ENCODE measurements around the gene PATL2.
"Not testable (repeated sequence)": the region's sequence is repeated elsewhere in the genome, so short reads cannot be mapped to it uniquely, and the experiment has no call there.

PATL2 gene

DNA sequence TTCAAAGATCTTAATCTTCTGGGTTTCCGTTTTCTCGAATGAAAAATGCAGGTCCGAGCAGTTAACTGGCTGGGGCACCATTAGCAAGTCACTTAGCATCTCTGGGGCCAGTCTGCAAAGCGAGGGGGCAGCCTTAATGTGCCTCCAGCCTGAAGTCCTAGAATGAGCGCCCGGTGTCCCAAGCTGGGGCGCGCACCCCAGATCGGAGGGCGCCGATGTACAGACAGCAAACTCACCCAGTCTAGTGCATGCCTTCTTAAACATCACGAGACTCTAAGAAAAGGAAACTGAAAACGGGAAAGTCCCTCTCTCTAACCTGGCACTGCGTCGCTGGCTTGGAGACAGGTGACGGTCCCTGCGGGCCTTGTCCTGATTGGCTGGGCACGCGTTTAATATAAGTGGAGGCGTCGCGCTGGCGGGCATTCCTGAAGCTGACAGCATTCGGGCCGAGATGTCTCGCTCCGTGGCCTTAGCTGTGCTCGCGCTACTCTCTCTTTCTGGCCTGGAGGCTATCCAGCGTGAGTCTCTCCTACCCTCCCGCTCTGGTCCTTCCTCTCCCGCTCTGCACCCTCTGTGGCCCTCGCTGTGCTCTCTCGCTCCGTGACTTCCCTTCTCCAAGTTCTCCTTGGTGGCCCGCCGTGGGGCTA is at the start of gene PATL2, which contains the start of gene B2M:
Gene PATL2 (minus strand): TSS at position 228 of the 647 bp plus-strand sequence. CDS start 34,833 bp downstream, outside the sequence.
Gene B2M (plus strand): TSS at position 422 of the 647 bp plus-strand sequence. CDS start 30 bp downstream, at position 452.
- peak; percentile 89 for FAIRE-seq

DNA sequence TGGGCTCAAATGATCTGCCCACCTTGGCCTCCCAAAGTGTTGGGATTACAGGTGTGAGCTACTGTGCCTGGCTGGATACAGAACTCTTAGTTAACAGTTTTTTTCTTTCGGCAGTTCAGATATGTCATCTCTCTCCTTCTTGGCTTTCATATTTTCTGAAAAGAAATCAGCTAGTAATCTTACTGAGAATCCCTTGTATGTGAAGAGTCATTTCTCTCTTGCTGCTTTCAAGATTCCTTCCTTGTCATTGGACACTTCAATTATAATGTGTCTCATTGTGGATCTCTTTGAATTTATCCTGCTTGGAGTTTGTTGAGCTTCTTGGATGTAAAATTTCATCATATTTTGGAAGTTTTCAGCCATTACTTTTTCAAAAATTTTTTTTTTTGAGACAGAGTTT is 42.2 kb upstream of the PATL2 start:
- no peak for FAIRE-seq

DNA sequence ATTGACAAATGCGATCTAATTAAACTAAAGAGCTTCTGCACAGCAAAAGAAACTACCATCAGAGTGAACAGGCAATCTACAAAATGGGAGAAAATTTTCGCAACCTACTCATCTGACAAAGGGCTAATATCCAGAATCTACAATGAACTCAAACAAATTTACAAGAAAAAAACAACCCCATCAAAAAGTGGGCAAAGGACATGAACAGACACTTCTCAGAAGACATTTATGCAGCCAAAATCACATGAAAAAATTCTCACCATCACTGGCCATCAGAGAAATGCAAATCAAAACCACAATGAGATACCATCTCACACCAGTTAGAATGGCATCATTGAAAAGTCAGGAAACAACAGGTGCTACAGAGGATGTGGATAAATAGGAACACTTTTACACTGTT is 32.3 kb upstream of the PATL2 start:
- not testable (repeated sequence) for FAIRE-seq

DNA sequence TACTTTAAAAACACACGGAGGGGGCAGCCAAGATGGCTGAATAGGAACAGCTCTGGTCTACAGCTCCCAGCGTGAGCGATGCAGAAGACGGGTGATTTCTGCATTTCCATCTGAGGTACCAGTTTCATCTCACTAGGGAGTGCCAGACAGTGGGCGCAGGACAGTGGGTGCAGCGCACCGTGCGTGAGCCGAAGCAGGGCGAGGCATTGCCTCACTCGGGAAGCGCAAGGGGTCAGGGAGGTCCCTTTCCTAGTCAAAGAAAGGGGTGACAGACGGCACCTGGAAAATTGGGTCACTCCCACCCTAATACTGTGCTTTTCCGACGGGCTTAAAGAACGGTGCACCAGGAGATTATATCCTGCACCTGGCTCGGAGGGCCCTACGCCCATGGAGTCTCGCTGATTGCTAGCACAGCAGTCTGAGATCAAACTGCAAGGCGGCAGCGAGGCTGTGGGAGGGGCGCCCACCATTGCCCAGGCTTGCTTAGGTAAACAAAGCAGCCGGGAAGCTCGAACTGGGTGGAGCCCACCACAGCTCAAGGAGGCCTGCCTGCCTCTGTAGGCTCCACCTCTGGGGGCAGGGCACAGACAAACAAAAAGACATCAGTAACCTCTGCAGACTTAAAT is 28.2 kb upstream of the PATL2 start:
- not testable (repeated sequence) for FAIRE-seq

DNA sequence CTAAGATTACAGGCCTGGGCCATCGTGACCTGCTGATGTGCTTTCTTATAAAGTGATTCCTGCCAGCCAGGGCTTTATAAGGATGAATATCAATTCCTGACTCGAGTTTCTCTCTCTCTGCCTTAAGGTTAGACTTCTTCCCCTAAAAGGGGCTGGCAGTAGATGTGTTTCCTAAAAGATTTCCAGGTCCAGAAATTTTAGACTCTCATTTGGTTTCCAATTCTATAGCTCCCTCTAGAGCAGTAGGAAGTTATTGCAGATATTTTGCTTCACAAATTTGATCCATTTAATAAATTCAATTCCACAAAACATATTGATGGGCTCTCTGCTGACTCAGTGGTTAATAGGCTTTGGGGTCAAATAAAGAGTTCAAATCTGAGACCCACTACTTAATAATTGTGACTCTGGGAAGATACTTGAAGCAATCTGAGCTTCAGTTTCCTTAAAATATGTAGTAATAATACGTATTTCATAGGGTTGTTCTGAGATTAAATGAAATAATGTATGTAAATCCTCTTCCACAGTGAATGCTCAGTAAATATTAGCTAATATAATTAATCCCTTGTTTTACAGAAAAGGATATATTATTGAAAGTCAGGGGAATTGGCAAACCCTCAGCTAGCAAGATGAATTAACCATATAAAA is 27.3 kb upstream of the PATL2 start:
- FAIRE-seq = peak; percentile 83

DNA sequence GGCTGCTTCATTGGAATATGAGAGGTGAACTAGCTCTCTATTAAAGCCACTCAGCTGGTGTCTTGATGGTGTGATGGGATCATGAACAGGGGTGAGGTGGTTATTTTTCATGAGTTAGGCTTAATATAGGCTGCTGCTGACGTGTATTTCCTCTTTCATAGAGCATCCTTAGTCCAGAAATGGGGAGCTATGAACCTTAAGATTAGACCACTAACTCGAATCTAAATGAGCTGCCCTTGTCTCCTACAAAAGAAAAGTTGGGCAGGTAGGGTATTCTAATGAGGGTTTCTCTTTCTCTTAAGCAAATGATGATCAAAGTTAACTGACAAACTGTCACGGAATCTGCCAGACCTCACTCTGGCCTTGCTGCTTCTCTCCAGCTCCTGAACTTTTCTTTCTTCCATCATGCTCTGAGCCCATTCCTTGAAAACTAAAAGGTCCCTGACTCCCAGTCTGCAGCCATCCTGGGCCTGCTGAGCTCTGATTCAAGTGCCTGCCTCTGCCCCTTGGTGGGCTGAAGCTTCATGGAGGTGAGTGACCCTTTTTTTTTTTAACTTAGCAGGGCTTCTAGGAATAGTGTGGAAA is 25.1 kb upstream of the PATL2 start, which contains the start of gene TRIM69:
Gene TRIM69 (plus strand): TSS at position 348 of the 585 bp plus-strand sequence. CDS start 177 bp downstream, at position 525.
- FAIRE-seq = no peak

DNA sequence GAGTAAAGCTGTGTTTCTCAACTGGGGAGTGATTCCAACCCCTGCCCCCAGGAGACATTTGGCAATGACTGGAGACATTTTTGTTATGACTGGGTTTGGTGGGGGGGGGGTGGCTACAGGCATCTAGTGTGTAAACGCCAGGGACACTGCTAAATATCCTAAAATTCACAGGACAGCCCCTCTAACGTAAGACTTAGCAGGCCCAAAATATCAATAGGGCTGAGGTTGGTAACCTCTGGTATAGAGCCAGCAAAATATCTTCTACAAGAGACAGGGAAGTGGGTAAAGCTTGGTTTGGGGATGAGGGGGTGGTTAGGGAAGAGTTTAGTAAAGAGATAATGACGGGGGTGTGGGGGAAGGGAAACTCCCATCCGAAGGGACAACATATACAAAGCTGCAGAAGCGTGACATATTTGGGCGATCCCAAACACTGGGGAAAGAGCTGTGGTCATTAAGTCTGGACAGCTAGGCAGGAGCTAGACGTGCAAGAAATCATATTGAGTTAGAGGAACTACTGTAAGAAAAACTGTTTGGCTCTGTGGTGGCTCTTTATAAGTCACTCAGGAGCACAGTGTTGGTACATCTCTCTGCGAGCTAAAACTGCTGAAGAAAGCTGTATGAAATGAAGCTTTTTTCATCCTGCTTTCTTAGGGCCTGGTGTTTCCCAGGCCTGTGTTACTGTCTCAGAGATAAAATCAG is 24.5 kb upstream of the PATL2 start:
- no peak for FAIRE-seq

DNA sequence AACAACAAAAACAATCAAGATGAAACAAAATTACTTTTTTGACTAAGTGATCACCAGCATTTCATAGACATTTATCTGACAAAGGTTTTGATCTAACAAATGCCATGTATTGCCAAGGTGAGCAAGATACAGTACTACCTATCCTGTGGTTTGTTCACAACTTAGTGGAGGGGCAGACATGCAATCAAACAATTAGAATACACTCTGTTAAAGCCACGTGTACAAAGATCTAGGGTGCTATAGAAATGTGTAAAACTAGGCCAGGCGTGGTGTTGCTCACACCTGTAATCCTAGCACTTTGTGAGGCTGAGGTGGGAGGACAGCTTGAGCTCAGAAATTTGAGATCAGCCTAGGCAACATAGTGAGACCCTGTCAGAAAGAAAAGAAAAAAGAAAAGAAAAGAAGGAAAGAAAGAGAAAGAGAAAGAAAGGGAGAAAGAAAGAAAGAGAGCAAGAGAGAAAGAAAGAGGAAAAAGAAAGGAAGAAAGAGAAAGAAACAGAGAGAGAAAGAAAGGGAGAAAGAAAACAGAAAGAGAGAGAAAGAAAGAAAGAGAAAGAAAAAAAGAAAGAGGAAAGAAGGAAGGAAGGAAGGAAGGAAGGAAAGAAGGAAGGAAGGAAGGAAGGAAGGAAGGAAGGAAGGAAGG is 23.8 kb upstream of the PATL2 start:
- FAIRE-seq = no peak

DNA sequence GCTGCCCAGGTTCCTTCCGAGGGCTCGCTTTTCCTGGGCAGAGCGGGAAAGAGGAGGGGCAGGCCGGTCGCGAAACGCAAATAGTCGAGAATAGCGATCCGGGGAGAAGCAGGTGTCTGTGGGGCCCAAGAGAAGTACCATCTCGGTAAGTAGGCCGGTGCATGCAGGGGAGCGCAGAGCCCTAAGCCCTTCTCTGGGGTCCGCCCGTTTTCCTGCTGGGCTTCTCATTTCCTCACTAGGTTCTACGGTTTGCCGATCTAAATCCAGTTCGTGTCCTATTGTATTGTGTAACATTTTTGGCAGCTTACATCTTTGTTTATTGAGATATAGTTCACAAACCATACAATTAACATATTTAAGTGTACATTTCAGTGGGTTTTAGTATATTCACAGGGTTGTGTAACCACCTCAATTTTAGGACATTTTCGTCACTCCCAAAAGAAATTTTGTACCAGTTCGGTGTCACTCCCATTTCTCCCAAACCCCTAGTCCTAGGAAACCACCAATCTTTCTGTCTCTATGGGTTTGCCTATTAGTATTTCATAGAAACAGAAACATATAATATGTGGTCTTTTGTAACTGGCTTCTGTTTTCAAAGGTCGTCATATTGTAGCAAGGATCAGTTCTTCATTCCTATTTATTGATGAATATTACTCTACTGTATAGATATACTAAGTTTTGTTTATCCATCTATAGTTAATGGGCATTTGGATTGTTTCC is 18.4 kb upstream of the PATL2 start:
- FAIRE-seq = no peak

DNA sequence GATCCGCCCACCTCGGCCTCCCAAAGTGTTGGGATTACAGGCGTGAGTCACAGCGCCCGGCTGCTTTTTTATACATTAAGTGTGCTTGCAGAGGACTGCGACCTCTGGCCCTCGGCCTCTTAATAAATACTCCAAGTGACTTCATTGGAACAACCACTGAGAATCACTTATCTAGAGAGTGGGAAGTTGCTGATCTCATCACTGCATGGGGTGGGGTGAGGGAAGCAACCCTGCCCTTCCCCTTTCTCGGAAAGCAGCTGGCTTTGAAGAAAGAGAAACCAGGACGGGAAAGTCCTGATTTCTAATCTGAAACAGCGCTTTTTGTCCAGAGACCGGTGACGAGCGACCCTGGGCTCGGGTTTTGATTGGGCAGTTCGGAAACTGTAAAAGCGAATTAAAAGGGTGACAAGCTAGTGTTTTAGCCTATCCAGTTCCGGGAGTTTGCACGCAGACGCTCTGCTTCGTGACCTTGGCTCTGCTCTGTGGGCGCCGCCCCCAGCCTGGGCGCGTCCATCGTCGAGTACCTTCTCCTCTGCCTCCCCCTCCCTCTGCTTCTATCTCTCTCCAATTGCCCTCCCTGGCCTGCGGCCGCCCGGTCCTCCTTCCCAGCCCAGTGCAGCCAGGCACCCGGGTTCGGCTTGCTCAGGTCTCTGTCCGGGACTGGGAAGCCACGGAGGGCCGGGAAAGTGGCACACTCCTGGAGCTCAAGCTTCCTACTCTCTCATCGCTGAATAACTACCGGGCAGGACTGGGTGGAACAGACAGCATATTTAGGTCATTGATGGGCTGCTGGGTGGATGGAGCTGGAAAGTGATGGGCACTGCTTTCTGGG is 17.7 kb upstream of the PATL2 start:
- peak; percentile 99 for FAIRE-seq

DNA sequence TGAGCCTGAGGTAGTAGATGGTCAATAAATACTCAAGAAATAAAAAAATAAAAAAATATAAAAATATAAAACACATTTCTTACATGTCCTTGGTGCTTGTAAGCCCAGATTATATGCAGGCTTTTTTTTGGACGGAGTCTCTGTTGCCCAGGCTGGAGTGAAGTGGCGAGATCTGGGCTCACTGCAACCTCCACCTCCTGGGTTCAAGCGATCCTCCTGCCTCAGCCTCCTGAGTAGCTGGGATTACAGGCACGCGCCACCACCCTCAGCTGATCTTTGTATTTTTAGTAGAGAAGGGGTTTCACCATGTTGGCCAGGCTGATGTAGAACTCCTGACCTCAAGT is 17.1 kb upstream of the PATL2 start:
- FAIRE-seq = not testable (repeated sequence)

DNA sequence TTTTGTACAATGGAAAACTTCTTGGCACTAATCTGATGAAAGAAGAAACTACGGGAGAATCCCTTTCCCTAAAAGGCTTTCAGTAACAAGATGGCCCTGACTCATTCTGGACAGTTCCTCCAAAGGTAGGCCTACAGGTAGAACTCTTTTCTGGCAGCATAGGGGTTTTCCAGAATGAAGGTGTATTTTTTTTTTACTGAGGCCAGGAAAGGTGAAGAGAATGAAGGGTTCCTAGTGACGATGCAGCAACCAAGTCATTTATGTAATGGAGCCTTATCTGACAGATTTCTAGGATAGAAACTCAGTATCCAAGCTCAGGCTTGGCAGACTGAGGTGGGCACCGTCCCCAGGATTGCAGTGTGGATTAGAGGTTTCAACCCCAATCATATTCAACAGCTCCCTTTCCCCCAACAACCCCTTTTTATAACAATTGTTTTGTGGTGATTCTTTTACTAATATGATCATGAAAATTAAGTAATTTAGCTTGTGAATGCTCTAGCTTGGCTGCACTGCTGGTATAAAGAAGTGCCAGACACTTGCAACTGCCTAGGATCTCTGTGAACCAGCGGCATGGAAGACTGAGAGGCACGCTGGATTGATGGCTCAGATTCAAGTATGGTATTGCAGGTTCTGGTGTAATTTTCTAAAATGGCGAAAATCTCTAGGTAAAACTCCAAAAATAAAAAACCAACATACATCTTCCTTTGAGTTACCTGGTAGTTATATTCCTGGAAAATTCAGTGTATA is 16.5 kb upstream of the PATL2 start:
- FAIRE-seq = no peak

DNA sequence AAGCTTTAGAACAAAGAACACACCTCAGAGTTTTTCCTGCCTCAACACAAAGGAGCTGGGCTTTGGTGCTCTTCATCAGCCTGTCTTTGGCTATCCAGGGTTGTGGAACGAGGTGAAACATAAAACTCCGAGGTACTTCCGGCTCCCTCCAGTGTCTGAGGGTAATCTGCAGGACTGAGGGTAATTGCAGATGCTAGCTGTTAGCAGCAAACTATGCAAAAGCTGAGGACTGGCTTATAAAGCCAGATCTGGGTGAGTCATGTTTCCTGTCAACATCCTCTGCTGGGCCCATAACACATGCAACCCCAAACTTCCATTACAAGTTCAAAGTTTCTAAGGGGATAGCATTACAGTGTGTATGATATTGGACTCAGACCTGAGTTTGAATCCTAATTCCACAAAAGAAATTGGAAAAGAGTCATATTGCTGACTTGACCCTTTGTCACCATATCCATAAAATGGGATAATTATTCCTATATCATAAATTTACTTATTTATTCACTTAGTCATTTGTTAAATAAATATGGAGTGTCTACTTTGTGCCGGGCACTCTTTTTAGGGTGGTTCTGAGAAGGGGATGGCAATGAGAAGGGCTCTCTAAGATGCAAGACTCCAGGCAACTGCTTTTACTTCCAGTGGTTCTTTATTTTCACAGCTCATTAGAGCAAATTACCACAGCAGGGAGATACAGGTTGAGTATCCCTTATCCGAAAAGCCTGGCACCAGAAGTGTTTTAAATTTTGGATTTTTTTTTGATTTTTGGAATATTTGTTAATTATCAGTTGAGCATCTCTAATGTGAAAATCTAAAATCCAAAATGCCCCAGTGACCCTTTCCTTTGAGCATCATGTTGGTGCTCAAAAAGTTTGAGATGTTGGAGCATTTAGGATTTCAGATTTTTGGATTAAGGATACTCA is 15.7 kb upstream of the PATL2 start:
- no peak for FAIRE-seq

DNA sequence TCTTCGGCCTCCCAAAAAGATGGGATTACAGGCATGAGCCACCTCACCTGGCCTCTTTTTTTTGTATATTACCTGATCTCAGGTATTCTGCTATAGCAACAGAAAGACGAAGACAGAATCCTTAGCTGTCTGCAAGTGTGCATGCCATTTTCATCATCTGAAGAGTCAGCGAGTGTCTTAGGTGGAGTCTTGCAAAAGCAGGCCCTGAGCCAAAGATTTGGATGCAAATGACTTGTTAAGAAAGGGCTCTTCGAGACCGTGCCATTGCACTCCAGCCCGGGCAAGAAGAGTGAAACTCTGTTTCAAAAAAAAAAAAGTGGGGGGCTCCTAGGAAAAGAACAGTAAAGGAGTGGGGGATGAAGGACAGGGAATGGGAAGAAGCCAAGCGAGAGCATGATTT is 15.0 kb upstream of the PATL2 start:
- FAIRE-seq = no peak

DNA sequence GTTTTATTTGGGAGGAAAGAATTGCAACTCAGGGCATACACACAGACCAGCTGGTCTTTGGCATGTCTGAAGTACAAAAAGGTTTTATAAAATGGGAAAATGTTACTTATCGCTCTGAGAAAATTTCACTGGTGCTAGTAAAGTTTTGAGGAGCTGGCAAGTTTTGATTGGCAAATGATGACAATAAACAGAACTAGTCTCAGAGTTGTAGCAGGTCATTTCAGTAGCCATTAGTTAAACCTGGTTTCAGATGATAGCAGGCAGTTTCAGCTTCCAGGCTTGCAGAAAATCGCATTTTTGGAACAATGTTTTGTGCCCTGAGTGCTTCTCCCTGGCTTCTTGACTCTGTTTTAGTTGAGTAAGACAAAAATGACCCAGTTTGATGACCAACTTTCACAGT is 10.9 kb upstream of the PATL2 start:
- FAIRE-seq = no peak

DNA sequence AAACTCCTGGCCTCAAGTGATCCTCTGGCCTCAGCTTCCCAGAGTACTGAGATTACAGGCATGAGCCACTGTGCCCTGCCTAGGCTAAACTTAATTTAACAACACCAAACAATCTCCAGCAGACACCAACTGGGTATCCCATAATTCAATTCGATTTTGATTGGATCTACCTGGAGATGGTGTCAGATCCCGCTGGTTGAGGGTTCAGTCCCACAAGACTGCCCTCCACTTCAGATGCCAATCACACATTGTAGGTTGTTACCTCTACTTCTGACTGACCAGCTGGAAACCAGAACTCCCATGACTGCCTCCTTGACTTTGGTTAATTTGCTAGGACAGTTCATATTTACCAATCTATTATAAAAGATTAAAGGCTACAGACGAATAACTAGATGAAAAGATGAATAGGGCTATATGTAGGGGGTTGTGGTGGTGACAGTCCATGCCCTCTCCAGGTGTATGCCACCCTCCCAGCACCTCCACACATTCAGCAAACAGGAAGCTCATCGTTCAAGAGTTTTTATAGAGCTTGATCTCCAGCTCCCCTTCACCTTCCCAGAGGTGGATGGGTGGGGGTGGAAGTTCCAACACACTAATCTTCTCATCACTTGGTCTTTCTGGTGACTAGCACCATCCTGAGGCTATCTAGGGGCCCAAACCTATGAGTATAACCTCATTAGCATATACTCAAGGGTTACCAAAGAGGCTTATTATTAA is 9.5 kb upstream of the PATL2 start:
- no peak for FAIRE-seq

DNA sequence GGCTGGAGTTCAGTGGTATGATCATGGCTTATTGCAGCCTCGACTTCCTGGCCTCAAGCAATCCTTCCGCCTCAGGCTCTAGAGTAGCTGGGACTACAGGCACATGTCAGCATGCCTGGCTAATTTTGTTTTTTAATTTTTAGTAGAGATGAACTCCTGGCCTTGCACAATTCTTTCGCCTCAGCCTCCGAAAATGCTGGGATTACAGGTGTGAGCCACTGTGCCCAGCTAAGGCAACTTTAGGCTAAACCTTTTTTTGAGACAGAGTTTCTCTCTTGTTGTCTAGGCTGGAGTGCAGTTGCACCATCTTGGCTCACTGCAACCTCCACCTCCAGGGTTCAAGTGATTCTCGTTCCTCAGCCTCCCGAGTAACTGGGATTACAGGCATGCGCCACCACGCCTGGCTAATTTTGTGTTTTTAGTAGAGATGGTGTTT is 8.9 kb upstream of the PATL2 start:
- FAIRE-seq = not testable (repeated sequence)

DNA sequence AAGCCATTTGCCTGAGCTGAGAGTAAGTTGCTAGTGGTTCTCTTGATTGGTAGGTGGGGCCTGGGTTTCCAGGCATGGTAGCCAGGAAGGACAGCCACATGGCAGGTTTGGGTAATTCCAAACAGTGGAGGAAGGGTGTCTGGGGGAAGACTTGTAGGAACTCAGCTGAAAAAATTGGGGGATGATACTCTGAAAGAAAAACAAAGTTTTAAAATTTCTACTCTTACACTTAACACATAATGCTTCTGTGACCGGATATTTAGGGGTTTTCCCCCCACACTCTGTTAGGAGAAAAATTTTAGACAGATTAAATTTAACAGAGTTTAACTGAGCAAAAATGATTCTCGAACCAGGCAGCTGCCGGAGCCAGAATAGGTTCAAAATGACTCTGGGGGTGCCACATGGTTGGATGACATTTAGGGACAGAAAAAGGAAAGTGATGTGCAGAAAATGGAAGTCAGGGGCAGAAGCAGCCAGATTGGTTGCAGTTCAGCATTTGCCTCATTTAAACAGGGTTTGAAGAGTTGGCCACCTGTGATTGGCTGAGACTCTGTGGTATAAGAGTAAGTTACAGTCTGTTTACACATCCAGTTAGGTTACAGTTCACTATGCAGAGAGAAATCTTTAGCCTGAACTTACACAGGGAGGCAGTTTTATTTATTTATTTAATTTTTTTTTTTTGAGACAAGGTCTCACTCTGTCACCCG is 8.3 kb upstream of the PATL2 start:
- no peak for FAIRE-seq
